ENCODE results near the gene SUGCT. TPM values are rescaled to one million over a fixed set of nuclear protein-coding genes. Genes with fewer than 3 reads are reported as not detected.

Gene SUGCT
- total and polyA plus RNA-seq, 9 of the 15 experiments (the other 6 are each of a cell fraction or from before 2014, with no cell fraction given) = 0.58 to 2.5 (median 1.4) TPM

DNA sequence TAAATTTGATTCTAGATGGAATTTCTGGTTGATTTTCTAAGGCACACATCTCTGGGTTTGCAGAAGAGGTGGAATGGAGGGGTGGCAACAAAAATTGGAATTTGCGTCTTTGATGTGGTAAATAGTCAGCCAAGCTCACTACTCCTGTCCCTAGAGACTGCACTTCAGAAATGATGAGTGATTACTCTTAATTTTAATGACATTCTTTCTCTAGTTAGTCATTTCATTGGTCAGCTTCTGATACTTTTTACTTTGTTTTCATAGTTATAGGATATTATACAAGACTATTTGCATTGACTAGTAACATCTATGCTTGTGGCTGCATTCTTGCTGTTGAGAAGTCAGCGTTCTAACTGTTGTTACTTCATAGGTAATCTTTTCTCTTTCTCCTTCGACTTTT lies 658.3 kb downstream of the SUGCT start:
- Histone ChIP-seq H3K4me2 (ENCODE audit: insufficient read depth, low read length) (no peak overlapping the region), H3K9me1 (ENCODE audit: control insufficient read depth, insufficient read depth, low read length) (no peaks in the 10 kb centered on the region), H2AFZ (ENCODE audit: low read depth, low read length) (no peak overlapping the region), H3K9ac (ENCODE audit: insufficient read depth in 1 of 2, low read depth in 2 of 2, low read length in 2 of 2) (no peak overlapping the region), H3K4me1 (replicated peaks in 1 of 2; ENCODE audit: control insufficient read depth in 2 of 2, insufficient read depth in 2 of 2, low read length in 2 of 2) (no peaks in the 10 kb centered on the region), H3K79me2 (ENCODE audit: control insufficient read depth, insufficient read depth, low read length) (no peaks in the 10 kb centered on the region), H3K36me3 (ENCODE audit: control insufficient read depth, insufficient read depth, low read length) (no peaks in the 10 kb centered on the region), H3K9me3 (replicated peaks; ENCODE audit: control insufficient read depth, insufficient read depth, low read depth, low read length) (no peaks in the 10 kb centered on the region), H3K27me3 (ENCODE audit: control insufficient read depth in 2 of 2, insufficient read depth in 2 of 2, low read length in 2 of 2) (no peaks in the 10 kb centered on the region), H4K20me1 (replicated peaks; ENCODE audit: control insufficient read depth, insufficient read depth, low read length) (no peaks in the 10 kb centered on the region), H3K4me3 (no peak overlapping the region), H3K27ac (ENCODE audit: extremely low read depth, low read depth, low read length) (no peak overlapping the region)
- BruUV-seq (replicated peaks) = no TSS peak
- FAIRE-seq = no peak
- POLR2A ChIA-PET = no interaction called here
- TF ChIP-seq POLR3A (IDR thresholded peaks at IDR 0.05; ENCODE audit: borderline replicate concordance, extremely low read depth, insufficient read depth, insufficient read length) (no peak), YBX1 (IDR thresholded peaks at IDR 0.05) (no peak), CBX3 (IDR thresholded peaks at IDR 0.05; ENCODE audit: borderline replicate concordance in 1 of 2, low read length in 2 of 2) (no peak), TGIF2 (CRISPR knock-in tag; IDR thresholded peaks at IDR 0.05) (no peak), TEAD2 (tag; IDR thresholded peaks at IDR 0.05) (no peak), NR2C1 (IDR thresholded peaks at IDR 0.05) (no peak), NR2C1 (tag; IDR thresholded peaks at IDR 0.05) (no peak), PCBP2 (IDR thresholded peaks at IDR 0.05; ENCODE audit: low read depth, low read length, poor library complexity, severe bottlenecking) (no peak), CSDE1 (IDR thresholded peaks at IDR 0.05) (no peak), AFF1 (IDR thresholded peaks at IDR 0.05; ENCODE audit: low read depth in 1 of 2, partially characterized antibody in 2 of 2) (no peak), ZNF143 (CRISPR knock-in tag; IDR thresholded peaks at IDR 0.05) (no peak), TRIM28 (IDR thresholded peaks at IDR 0.05) (no peak), PHF20 (IDR thresholded peaks at IDR 0.05; ENCODE audit: partially characterized antibody) (no peak), ZC3H8 (IDR thresholded peaks at IDR 0.05) (no peak)
- TF ChIP-seq, protein P1, sequence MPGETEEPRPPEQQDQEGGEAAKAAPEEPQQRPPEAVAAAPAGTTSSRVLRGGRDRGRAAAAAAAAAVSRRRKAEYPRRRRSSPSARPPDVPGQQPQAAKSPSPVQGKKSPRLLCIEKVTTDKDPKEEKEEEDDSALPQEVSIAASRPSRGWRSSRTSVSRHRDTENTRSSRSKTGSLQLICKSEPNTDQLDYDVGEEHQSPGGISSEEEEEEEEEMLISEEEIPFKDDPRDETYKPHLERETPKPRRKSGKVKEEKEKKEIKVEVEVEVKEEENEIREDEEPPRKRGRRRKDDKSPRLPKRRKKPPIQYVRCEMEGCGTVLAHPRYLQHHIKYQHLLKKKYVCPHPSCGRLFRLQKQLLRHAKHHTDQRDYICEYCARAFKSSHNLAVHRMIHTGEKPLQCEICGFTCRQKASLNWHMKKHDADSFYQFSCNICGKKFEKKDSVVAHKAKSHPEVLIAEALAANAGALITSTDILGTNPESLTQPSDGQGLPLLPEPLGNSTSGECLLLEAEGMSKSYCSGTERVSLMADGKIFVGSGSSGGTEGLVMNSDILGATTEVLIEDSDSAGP (CRISPR knock-in tag; IDR thresholded peaks at IDR 0.05) = no peak
- CTCF ChIA-PET (ENCODE audit: low intra/inter-chr PET ratio) = no interaction called here
- ATAC-seq = no peak
- no peak for DNase-seq (ENCODE audit: extremely low read depth in 1 of 4, low spot score in 3 of 4)
- in situ Hi-C loops (cut with MboI) = no loop called here
- intact Hi-C loops (cut with micrococcal nuclease) = no loop called here
- 0% methylated on average over 3 of the region's 3 CpGs for WGBS (ENCODE audit: insufficient coverage, low coverage, missing lambda C conversion rate)

All from K562 (cell line).